ENCODE data around the gene SMAD7.

The SMAD7 gene

GRCh38 chr18:48967545-48967944, 16.8 kb upstream of the SMAD7 start:
- H3K4me3 ChIP-seq (ENCODE audit: control insufficient read depth, low read depth, low read length), result no peak overlapping the region
- DNase-seq (ENCODE audit: low read depth), result no peak
- TF ChIP-seq CTCF (IDR thresholded peaks at IDR 0.05; ENCODE audit: control insufficient read depth, insufficient read depth, low read depth, low read length, missing control alignments), result no peak

GRCh38 chr18:48966523-48966922, 15.8 kb upstream of the SMAD7 start:
- TF ChIP-seq CTCF (IDR thresholded peaks at IDR 0.05; ENCODE audit: control insufficient read depth, insufficient read depth, low read depth, low read length, missing control alignments), result no peak
- no peak for DNase-seq (ENCODE audit: low read depth)
- no peak overlapping the region for H3K4me3 ChIP-seq (ENCODE audit: control insufficient read depth, low read depth, low read length)

GRCh38 chr18:48963586-48964470, 13.1 kb upstream of the SMAD7 start:
- no peak overlapping the region for H3K4me3 ChIP-seq (ENCODE audit: control insufficient read depth, low read depth, low read length)
- no peak for TF ChIP-seq CTCF (IDR thresholded peaks at IDR 0.05; ENCODE audit: control insufficient read depth, insufficient read depth, low read depth, low read length, missing control alignments)
- DNase-seq (ENCODE audit: low read depth), result no peak

- no peak for DNase-seq (ENCODE audit: low read depth)
- TF ChIP-seq CTCF (IDR thresholded peaks at IDR 0.05; ENCODE audit: control insufficient read depth, insufficient read depth, low read depth, low read length, missing control alignments), result no peak
- no peak overlapping the region for H3K4me3 ChIP-seq (ENCODE audit: control insufficient read depth, low read depth, low read length)
Measured at GRCh38 chr18:48962994-48963561, 12.3 kb upstream of the SMAD7 start.

GRCh38 chr18:48962252-48962993, 11.7 kb upstream of the SMAD7 start:
- no peak overlapping the region for H3K4me3 ChIP-seq (ENCODE audit: control insufficient read depth, low read depth, low read length)
- DNase-seq (ENCODE audit: low read depth), result no peak
- no peak for TF ChIP-seq CTCF (IDR thresholded peaks at IDR 0.05; ENCODE audit: control insufficient read depth, insufficient read depth, low read depth, low read length, missing control alignments)

GRCh38 chr18:48961547-48961946, 10.8 kb upstream of the SMAD7 start:
- no peak for DNase-seq (ENCODE audit: low read depth)
- H3K4me3 ChIP-seq (ENCODE audit: control insufficient read depth, low read depth, low read length), result no peak overlapping the region
- TF ChIP-seq CTCF (IDR thresholded peaks at IDR 0.05; ENCODE audit: control insufficient read depth, insufficient read depth, low read depth, low read length, missing control alignments), result no peak

All from AG09309 (cell line).